Measurements from ENCODE around the gene OGFOD2. TPM values are rescaled to one million over a fixed set of nuclear protein-coding genes. Genes with fewer than 3 reads are reported as not detected.

The OGFOD2 gene
- total and polyA plus RNA-seq, 2 of the 13 experiments (the other 11 are each of a cell fraction or from before 2014, with no cell fraction given) = 13.2 to 14.6 TPM

DNA sequence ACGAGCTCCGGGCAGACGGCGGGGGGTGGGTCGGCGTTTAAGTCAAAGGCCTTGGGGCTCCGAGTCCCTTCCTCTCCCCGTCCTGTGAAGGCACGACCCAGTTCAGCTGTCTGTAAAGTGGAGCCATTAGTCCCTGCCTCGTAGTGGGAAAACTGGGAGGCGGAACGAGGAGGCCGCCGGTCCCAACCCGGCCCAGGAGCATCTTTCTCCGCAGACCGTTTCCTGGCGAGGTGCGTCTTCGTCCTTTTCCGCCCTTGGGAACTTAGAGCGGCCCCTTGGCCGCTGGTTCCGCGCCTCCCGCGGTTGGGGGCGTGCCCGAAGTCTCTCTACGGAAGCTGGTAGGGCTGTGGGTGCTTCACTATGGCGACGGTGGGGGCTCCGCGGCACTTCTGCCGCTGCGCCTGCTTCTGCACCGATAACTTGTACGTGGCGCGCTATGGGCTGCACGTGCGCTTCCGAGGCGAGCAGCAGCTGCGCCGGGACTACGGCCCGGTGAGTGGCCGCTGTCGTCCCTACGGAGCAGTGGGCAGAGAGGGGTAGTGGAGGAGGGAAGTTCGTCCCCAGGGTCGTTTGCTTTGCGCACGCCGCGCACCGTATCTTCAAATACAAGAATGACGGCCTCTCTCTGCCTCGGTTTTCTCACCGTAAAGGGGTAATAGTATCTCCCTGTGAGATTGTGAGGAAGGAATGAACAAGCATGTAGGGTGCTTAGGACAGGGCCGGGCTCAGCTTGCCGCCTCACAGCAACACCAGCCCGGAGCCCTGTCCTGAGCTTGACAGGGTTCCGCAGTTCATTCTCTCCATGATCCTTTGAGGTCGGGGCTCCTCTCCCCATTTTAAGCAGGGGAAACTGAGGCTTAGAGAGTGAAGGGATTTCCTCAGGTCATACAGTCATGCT is at the start of gene OGFOD2 (continued):
- TF ChIP-seq, protein P1, sequence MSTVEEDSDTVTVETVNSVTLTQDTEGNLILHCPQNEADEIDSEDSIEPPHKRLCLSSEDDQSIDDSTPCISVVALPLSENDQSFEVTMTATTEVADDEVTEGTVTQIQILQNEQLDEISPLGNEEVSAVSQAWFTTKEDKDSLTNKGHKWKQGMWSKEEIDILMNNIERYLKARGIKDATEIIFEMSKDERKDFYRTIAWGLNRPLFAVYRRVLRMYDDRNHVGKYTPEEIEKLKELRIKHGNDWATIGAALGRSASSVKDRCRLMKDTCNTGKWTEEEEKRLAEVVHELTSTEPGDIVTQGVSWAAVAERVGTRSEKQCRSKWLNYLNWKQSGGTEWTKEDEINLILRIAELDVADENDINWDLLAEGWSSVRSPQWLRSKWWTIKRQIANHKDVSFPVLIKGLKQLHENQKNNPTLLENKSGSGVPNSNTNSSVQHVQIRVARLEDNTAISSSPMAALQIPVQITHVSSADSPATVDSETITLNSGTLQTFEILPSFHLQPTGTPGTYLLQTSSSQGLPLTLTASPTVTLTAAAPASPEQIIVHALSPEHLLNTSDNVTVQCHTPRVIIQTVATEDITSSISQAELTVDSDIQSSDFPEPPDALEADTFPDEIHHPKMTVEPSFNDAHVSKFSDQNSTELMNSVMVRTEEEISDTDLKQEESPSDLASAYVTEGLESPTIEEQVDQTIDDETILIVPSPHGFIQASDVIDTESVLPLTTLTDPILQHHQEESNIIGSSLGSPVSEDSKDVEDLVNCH (CRISPR knock-in tag; IDR thresholded peaks at IDR 0.05) = no peak
- TF ChIP-seq MTA1 (CRISPR knock-in tag; IDR thresholded peaks at IDR 0.05; ENCODE audit: borderline replicate concordance) (peak; percentile 24; the same call in 1 of the 2 replicates), REL (CRISPR knock-in tag; conservative IDR thresholded peaks at IDR 0.05) (no peak), IRF2 (CRISPR knock-in tag; IDR thresholded peaks at IDR 0.05) (no peak), ZNF619 (CRISPR knock-in tag; IDR thresholded peaks at IDR 0.05) (peak; percentile 39; the same call in 1 of the 2 replicates), THAP11 (CRISPR knock-in tag; IDR thresholded peaks at IDR 0.05) (no peak), ZNF564 (CRISPR knock-in tag; IDR thresholded peaks at IDR 0.05) (0 out of 2 replicates have a peak, but pooled peaks have one; percentile 54), ZFYVE20 (CRISPR knock-in tag; IDR thresholded peaks at IDR 0.05; ENCODE audit: borderline replicate concordance, low read depth) (peak; percentile 6; the same call in 1 of the 2 replicates), SETDB1 (CRISPR knock-in tag; IDR thresholded peaks at IDR 0.05; ENCODE audit: borderline replicate concordance) (no peak)
- TF ChIP-seq, protein P2, sequence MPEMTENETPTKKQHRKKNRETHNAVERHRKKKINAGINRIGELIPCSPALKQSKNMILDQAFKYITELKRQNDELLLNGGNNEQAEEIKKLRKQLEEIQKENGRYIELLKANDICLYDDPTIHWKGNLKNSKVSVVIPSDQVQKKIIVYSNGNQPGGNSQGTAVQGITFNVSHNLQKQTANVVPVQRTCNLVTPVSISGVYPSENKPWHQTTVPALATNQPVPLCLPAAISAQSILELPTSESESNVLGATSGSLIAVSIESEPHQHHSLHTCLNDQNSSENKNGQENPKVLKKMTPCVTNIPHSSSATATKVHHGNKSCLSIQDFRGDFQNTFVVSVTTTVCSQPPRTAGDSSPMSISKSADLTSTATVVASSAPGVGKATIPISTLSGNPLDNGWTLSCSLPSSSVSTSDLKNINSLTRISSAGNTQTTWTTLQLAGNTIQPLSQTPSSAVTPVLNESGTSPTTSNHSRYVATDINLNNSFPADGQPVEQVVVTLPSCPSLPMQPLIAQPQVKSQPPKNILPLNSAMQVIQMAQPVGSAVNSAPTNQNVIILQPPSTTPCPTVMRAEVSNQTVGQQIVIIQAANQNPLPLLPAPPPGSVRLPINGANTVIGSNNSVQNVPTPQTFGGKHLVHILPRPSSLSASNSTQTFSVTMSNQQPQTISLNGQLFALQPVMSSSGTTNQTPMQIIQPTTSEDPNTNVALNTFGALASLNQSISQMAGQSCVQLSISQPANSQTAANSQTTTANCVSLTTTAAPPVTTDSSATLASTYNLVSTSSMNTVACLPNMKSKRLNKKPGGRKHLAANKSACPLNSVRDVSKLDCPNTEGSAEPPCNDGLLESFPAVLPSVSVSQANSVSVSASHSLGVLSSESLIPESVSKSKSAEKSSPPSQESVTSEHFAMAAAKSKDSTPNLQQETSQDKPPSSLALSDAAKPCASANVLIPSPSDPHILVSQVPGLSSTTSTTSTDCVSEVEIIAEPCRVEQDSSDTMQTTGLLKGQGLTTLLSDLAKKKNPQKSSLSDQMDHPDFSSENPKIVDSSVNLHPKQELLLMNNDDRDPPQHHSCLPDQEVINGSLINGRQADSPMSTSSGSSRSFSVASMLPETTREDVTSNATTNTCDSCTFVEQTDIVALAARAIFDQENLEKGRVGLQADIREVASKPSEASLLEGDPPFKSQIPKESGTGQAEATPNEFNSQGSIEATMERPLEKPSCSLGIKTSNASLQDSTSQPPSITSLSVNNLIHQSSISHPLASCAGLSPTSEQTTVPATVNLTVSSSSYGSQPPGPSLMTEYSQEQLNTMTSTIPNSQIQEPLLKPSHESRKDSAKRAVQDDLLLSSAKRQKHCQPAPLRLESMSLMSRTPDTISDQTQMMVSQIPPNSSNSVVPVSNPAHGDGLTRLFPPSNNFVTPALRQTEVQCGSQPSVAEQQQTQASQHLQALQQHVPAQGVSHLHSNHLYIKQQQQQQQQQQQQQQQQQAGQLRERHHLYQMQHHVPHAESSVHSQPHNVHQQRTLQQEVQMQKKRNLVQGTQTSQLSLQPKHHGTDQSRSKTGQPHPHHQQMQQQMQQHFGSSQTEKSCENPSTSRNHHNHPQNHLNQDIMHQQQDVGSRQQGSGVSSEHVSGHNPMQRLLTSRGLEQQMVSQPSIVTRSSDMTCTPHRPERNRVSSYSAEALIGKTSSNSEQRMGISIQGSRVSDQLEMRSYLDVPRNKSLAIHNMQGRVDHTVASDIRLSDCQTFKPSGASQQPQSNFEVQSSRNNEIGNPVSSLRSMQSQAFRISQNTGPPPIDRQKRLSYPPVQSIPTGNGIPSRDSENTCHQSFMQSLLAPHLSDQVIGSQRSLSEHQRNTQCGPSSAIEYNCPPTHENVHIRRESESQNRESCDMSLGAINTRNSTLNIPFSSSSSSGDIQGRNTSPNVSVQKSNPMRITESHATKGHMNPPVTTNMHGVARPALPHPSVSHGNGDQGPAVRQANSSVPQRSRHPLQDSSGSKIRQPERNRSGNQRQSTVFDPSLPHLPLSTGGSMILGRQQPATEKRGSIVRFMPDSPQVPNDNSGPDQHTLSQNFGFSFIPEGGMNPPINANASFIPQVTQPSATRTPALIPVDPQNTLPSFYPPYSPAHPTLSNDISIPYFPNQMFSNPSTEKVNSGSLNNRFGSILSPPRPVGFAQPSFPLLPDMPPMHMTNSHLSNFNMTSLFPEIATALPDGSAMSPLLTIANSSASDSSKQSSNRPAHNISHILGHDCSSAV (CRISPR knock-in tag; IDR thresholded peaks at IDR 0.05; ENCODE audit: borderline replicate concordance) = 0 out of 2 replicates have a peak, but pooled peaks have one; percentile 33
- TF ChIP-seq, protein P3, sequence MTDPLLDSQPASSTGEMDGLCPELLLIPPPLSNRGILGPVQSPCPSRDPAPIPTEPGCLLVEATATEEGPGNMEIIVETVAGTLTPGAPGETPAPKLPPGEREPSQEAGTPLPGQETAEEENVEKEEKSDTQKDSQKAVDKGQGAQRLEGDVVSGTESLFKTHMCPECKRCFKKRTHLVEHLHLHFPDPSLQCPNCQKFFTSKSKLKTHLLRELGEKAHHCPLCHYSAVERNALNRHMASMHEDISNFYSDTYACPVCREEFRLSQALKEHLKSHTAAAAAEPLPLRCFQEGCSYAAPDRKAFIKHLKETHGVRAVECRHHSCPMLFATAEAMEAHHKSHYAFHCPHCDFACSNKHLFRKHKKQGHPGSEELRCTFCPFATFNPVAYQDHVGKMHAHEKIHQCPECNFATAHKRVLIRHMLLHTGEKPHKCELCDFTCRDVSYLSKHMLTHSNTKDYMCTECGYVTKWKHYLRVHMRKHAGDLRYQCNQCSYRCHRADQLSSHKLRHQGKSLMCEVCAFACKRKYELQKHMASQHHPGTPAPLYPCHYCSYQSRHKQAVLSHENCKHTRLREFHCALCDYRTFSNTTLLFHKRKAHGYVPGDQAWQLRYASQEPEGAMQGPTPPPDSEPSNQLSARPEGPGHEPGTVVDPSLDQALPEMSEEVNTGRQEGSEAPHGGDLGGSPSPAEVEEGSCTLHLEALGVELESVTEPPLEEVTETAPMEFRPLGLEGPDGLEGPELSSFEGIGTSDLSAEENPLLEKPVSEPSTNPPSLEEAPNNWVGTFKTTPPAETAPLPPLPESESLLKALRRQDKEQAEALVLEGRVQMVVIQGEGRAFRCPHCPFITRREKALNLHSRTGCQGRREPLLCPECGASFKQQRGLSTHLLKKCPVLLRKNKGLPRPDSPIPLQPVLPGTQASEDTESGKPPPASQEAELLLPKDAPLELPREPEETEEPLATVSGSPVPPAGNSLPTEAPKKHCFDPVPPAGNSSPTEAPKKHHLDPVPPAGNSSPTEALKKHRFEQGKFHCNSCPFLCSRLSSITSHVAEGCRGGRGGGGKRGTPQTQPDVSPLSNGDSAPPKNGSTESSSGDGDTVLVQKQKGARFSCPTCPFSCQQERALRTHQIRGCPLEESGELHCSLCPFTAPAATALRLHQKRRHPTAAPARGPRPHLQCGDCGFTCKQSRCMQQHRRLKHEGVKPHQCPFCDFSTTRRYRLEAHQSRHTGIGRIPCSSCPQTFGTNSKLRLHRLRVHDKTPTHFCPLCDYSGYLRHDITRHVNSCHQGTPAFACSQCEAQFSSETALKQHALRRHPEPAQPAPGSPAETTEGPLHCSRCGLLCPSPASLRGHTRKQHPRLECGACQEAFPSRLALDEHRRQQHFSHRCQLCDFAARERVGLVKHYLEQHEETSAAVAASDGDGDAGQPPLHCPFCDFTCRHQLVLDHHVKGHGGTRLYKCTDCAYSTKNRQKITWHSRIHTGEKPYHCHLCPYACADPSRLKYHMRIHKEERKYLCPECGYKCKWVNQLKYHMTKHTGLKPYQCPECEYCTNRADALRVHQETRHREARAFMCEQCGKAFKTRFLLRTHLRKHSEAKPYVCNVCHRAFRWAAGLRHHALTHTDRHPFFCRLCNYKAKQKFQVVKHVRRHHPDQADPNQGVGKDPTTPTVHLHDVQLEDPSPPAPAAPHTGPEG (CRISPR knock-in tag; IDR thresholded peaks at IDR 0.05) = peak; percentile 16; the same call in 1 of the 2 replicates

Measured in HepG2 (cell line).